IPS-18c (cell line): ENCODE data around the gene ESR2.
"Not testable (repeated sequence)": the region's sequence is repeated elsewhere in the genome, so short reads cannot be mapped to it uniquely, and the experiment has no call there.

ENCODE experiments used
- H3K4me3 ChIP-seq: 2 replicates; pipeline ENCODE4 v1.7.0; 2013; ENCODE audit warnings: low read depth, mild to moderate bottlenecking, low read length, moderate library complexity; ENCODE audit not compliant: insufficient read depth
- H3K9me3 ChIP-seq: one replicate; pipeline ENCODE4 v1.6.1; 2013; ENCODE audit warnings: mild to moderate bottlenecking, low read length, moderate library complexity; ENCODE audit not compliant: control insufficient read depth, insufficient read depth

ESR2 gene

GRCh38 chr14:64137657-64138290 lies 156.4 kb downstream of the ESR2 start:
- H3K4me3 ChIP-seq: no peak overlapping the region

GRCh38 chr14:64126548-64126947 lies 167.6 kb downstream of the ESR2 start:
- Histone ChIP-seq H3K4me3 (no peak overlapping the region), H3K9me3 (no peaks in the 10 kb centered on the region)

More at GRCh38 chr14:64137657-64138290, 156.4 kb downstream of the ESR2 start:
- H3K9me3 ChIP-seq: no peaks in the 10 kb centered on the region

DNA sequence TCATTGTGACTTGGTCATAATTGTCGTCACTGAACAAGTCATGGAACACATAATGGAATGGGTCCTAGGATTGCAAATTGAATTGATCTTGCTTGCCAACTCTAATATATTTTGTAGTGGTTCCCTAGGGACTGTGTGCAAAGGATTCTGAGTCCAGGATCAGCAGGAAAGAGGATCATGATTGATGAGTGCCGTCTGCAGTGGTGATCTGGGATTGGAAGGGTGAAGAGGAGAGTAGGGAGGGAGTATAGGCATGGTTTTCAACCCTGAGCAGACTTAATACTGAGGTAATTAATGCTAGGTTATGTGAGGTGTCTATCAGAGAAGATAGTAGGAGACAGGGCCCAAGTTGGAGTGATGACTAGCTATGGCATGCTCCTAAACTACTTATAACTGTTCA lies 168.9 kb downstream of the ESR2 start:
- H3K9me3 ChIP-seq: no peaks in the 10 kb centered on the region
- no peak overlapping the region for H3K4me3 ChIP-seq

- Histone ChIP-seq H3K9me3 (no peaks in the 10 kb centered on the region), H3K4me3 (no peak overlapping the region)
Observed at GRCh38 chr14:64123241-64123822, 170.8 kb downstream of the ESR2 start.

- no peaks in the 10 kb centered on the region for H3K9me3 ChIP-seq
- H3K4me3 ChIP-seq: no peak overlapping the region
Observed at GRCh38 chr14:64119980-64120379, 174.2 kb downstream of the ESR2 start.

DNA sequence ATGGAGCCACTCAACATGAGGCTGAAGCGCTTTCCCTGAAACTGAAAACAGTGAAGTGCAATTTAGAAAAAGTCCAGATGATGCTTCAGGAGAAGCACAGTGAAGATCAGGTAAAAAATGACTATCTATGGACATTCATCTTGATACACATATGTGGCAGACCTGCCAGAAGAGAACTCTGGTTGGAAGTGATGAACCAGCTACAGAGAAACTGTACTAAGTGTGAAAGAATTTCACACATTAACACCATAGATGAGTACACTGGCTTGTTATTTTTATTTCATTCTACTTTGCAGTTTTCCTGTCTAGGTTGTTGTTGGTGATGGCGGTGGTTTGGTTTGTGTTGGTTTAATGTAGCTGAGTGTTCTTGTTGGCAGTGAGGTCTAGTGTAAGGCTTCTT lies 174.7 kb downstream of the ESR2 start:
- Histone ChIP-seq H3K9me3 (no peaks in the 10 kb centered on the region), H3K4me3 (no peak overlapping the region)

GRCh38 chr14:64118892-64119291 lies 175.3 kb downstream of the ESR2 start:
- H3K9me3 ChIP-seq: no peaks in the 10 kb centered on the region
- H3K4me3 ChIP-seq: no peak overlapping the region

DNA sequence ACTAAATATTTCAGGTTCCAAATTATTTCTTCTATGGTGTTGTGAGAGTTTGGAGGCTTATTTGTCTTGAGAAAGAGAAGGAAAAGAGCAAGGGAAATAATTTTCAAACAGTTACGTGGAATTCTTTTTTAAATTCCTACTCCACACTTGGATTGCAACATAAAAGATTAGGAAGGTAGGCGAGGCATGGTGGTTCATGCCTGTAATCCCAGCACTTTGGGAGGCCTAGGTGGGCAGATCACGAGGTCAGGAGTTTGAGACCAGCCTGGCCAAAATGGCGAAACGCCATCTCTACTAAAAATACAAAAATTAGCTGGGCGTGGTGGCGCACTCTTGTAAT lies 175.8 kb downstream of the ESR2 start:
- not testable (repeated sequence) for H3K9me3 ChIP-seq, H3K4me3 ChIP-seq

- Histone ChIP-seq H3K4me3 (no peak overlapping the region), H3K9me3 (no peaks in the 10 kb centered on the region)
Observed at GRCh38 chr14:64117671-64118402, 176.3 kb downstream of the ESR2 start.

DNA sequence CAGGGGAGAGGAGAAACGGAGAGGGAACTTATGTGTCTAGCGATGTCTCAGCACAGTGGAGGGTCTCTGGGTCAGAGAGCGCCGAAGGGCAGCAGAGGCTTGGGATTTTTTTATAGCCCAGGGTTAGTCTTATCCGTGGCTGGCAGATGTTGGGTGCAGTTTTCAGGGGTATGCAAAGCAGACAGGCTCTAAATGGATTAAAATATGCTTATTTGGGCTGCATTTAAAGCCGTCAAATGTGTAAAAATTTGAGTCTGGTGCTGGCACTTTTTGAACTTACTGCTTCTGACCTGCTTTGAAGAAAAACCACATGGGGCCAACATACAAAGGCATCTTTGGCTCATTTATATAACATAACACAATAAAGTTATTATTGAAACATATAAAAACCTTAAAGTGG lies 178.8 kb downstream of the ESR2 start:
- no peaks in the 10 kb centered on the region for H3K9me3 ChIP-seq
- no peak overlapping the region for H3K4me3 ChIP-seq

- Histone ChIP-seq H3K4me3 (no peak overlapping the region), H3K9me3 (no peaks in the 10 kb centered on the region)
Observed at GRCh38 chr14:64114796-64115195, 179.4 kb downstream of the ESR2 start.

DNA sequence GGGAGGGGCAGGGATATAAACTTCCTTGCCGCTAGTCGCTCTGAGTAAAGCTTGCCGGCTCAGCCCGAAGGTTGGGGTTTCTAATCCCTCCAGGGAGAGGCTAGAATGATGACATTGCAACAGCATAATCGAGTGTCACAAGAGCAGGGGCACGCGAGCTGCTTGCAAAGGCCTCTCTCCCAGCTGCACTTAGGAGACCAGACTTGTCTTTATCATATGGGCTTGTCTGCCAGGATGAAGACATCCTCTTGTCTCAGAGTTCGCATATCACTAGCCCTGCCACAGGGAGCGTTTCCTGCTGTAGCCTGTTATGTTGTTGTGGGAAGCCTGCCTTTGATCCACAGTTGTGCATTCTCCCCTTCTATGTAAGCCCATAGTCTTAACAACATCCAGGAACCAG lies 180.0 kb downstream of the ESR2 start:
- Histone ChIP-seq H3K9me3 (no peaks in the 10 kb centered on the region), H3K4me3 (no peak overlapping the region)

DNA sequence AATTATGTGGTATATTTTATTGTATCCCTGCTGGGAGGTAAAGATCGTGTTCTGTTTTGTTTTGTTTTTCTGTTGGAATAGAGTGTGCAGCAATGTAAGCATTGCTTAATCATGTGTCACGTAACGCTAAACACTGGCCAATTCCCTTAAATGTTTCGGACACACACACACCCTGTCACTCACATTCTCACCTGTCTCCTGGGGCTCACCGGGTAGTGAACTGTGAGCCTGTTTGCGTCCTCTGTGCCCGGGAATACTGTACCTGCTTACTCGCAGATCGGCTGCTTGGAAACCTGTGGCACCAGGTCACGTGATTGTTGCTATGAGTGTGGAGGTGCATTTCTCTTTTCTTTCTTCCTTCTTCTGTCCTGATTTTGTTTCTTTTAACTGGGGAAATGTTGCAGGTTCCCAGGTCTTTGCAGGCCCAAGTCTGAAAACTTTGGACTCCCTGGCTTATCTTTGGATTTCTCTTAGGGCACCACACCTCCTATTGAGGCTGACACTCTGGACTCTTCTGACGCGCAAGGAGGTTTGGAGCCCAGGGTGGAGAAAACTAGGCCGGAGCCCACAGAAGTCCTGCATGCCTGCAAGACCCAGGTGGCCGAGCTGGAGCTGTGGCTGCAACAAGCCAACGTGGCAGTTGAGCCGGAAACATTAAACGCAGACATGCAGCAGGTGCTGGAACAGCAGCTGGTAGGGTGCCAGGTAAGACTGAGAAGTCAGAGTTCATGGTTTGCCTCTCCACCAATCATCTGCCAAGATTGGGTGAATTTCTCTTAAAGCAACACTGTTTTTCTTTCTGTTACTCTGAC lies 181.1 kb downstream of the ESR2 start:
- no peak overlapping the region for H3K4me3 ChIP-seq
- H3K9me3 ChIP-seq: no peaks in the 10 kb centered on the region

DNA sequence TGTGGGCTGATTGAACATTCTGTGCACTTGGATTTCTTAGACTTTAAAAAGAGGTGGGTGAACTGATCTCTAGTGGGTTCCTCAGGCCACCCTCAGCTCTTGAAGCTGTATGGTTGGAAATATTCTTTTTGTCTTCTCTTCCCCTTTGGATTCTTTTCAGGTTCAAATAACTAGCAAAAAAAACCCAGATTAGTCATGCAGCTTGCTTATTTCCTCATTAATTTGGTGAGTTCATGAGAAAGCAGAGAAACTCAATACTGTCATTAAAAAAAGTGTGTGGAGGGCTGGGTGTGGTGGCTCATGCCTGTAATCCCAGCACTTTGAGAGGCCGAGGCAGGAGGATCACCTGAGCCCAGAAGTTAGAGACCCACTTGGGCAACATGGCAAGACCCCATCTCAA lies 183.4 kb downstream of the ESR2 start:
- H3K4me3 ChIP-seq: no peak overlapping the region
- no peaks in the 10 kb centered on the region for H3K9me3 ChIP-seq

DNA sequence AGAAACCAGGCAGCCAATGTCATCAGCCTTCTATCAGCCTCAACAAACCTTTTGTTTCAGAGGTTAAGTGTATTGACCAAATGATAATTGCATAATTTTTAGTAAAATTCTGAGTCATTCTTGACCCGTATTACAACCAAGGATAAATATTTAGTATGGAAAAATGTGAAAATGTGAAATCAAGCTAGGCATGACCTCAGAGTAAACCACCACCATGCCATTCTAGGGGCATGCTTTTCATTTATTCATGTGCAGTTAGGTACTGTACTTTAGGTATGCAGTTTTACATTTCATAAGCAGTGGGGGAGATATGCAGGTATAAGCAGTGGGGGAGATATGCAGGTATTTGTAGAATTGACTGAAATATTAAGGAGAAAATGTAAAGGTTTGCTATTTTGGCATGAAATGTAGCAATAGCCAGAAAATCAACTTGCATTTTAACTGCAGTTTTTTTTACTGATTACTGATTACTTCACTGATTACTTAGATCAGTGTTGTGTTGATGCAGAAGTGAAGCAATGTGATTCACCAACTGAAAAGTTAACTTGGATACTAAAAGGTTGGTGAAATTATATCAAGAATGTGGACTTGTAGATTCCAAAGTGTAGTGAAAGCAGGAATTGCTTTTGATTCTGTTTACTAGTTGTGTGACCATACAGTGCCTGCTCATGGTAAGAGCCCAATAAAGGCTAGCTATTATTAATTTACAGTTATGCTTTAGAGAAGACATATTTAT lies 184.2 kb downstream of the ESR2 start:
- H3K4me3 ChIP-seq: no peak overlapping the region
- H3K9me3 ChIP-seq: peaks cover 2% of the 10 kb centered on the region

DNA sequence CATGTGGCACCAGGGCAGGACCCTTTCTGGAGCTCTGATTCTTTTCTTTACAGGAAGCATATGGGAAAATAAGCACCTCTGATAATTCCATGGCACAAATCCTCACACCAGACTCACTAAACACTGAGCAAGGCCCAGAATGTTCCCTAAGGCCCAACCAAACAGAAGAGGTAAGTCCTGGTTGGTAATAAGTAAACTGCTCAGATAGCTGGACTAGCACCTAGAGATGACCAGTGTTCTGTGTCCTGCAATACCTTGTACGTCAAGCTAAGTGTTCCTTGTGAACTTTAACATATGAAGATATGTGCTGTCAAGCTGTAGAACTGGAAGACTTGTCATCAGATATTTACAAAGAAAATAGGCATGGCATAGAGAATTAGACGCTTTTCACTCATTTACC lies 186.7 kb downstream of the ESR2 start:
- no peak overlapping the region for H3K4me3 ChIP-seq
- peaks cover 2% of the 10 kb centered on the region for H3K9me3 ChIP-seq

GRCh38 chr14:64098120-64098519 lies 196.1 kb downstream of the ESR2 start:
- no peaks in the 10 kb centered on the region for H3K9me3 ChIP-seq
- H3K4me3 ChIP-seq: no peak overlapping the region
